ENCODE data around the gene MEF2C. TPM values are rescaled to one million over a fixed set of nuclear protein-coding genes. Genes with fewer than 3 reads are reported as not detected.

Gene MEF2C
- total RNA-seq, 1 donor from 2014 or later, result 0.26 TPM

DNA sequence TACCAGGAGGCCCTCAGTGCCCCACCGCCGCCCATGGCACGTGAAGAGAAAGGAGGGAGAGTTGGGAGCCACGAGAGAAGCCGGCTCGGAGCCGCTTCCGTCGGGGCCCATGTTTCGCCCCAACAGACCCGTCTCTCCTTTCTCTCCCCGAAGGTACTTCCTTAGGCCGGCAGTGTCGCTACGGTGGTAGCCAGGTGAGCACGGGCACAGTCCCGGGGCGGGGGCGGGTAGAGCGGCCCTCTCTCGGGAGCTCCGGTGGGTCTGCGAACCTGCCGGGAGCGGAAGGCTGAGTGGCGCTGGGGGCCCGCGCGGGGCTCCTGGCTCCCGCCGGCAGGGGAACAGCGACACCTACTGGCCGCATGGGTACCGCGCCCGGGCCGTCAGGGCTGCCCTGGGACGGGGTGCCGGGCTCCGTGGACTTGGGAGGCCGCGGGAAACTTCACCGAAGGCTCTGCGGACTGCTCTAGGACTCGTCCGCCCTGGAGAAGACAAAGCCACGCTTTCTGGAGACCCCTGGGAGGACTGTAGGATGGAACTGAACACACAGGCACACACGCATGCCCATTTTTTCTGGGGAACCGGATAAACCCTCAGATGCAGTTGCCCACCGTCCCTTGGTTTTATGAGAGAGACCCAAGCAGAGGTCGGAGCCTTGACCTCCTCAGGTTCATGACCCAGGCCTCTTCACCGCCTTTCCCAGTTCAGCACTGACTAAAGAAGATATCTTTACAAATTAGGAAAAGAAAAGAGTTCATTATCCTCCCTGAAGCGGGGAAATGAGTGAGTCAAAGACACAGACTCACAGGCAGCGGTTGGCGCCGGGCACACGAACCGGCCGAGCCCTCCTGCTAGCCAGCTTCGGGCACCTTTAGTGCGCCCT, 202.5 kb downstream of the MEF2C start:
- peaks cover 50% of the 10 kb centered on the region for H3K4me1 Mint-ChIP-seq
- Histone ChIP-seq H3K9me3 (ENCODE audit: low read depth) (no peaks in the 10 kb centered on the region), H3K27ac (no peak overlapping the region), H3K27me3 (peaks cover 100% of the 10 kb centered on the region), H3K36me3 (no peaks in the 10 kb centered on the region), H3K4me2 (peak overlapping the region; percentile 82), H3K79me2 (ENCODE audit: low read depth) (no peaks in the 10 kb centered on the region), H3F3A (ENCODE audit: low read depth) (peaks cover 35% of the 10 kb centered on the region), H4K20me1 (ENCODE audit: low read depth) (peaks cover 94% of the 10 kb centered on the region), H3K4me1 (peaks cover 6% of the 10 kb centered on the region), H2AFZ (replicated peaks) (peak overlapping the region; percentile 75), H3K9ac (no peak overlapping the region), H3K4me3 (peak overlapping the region; percentile 43)
- H3K4me3 Mint-ChIP-seq, result peak overlapping the region; percentile 57
- H3K36me3 Mint-ChIP-seq, result no peaks in the 10 kb centered on the region
- TF ChIP-seq, protein P1, sequence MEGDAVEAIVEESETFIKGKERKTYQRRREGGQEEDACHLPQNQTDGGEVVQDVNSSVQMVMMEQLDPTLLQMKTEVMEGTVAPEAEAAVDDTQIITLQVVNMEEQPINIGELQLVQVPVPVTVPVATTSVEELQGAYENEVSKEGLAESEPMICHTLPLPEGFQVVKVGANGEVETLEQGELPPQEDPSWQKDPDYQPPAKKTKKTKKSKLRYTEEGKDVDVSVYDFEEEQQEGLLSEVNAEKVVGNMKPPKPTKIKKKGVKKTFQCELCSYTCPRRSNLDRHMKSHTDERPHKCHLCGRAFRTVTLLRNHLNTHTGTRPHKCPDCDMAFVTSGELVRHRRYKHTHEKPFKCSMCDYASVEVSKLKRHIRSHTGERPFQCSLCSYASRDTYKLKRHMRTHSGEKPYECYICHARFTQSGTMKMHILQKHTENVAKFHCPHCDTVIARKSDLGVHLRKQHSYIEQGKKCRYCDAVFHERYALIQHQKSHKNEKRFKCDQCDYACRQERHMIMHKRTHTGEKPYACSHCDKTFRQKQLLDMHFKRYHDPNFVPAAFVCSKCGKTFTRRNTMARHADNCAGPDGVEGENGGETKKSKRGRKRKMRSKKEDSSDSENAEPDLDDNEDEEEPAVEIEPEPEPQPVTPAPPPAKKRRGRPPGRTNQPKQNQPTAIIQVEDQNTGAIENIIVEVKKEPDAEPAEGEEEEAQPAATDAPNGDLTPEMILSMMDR (IDR thresholded peaks at IDR 0.05), result peak; percentile 96
- TF ChIP-seq EZH2 (IDR thresholded peaks at IDR 0.05) (peak; percentile 92), EZH2phosphoT487 (IDR thresholded peaks at IDR 0.05) (peak; percentile 81)
- H3K9me3 Mint-ChIP-seq, result no peaks in the 10 kb centered on the region
- peak; percentile 88 for DNase-seq (ENCODE audit: low spot score)
- no peak overlapping the region for H3K27ac Mint-ChIP-seq
- peaks cover 81% of the 10 kb centered on the region for H3K27me3 Mint-ChIP-seq (ENCODE audit: insufficient read depth, low read depth)

DNA sequence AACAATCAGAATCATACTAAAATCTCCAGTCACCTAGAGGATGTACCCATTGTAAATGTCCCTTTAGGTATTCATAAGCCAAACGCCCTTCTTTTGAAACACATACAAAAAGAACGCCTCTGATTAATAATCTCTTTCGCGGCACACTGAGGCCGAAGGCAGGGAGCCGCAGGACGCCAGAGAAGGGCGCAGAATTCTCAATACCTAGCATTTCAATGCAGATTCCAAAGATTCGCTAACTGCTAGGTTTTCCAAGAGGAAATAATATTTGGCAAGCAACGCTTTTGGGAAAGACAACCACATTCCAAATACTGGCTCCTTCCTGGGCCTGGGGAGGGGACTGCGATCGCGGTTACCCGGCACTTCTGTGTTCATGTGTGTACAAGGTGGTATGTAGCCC, 203.3 kb downstream of the MEF2C start:
- Mint-ChIP-seq H3K36me3 (no peaks in the 10 kb centered on the region), H3K27me3 (ENCODE audit: insufficient read depth, low read depth) (peaks cover 84% of the 10 kb centered on the region), H3K4me1 (peaks cover 51% of the 10 kb centered on the region), H3K27ac (no peak overlapping the region), H3K4me3 (peak overlapping the region; percentile 20), H3K9me3 (no peaks in the 10 kb centered on the region)
- TF ChIP-seq EZH2 (IDR thresholded peaks at IDR 0.05), result peak; percentile 9
- peak; percentile 16 for TF ChIP-seq EZH2phosphoT487 (IDR thresholded peaks at IDR 0.05)
- TF ChIP-seq, protein P1 (IDR thresholded peaks at IDR 0.05), result no peak
- Histone ChIP-seq H3F3A (ENCODE audit: low read depth) (peaks cover 40% of the 10 kb centered on the region), H3K9ac (no peak overlapping the region), H4K20me1 (ENCODE audit: low read depth) (peaks cover 94% of the 10 kb centered on the region), H3K4me3 (no peak overlapping the region), H3K4me1 (peaks cover 6% of the 10 kb centered on the region), H3K4me2 (peak overlapping the region; percentile 82), H3K27ac (no peak overlapping the region), H2AFZ (replicated peaks) (no peak overlapping the region), H3K9me3 (ENCODE audit: low read depth) (no peaks in the 10 kb centered on the region), H3K27me3 (peaks cover 100% of the 10 kb centered on the region), H3K79me2 (ENCODE audit: low read depth) (no peaks in the 10 kb centered on the region), H3K36me3 (no peaks in the 10 kb centered on the region)
- peak; percentile 52 for DNase-seq (ENCODE audit: low spot score)

DNA sequence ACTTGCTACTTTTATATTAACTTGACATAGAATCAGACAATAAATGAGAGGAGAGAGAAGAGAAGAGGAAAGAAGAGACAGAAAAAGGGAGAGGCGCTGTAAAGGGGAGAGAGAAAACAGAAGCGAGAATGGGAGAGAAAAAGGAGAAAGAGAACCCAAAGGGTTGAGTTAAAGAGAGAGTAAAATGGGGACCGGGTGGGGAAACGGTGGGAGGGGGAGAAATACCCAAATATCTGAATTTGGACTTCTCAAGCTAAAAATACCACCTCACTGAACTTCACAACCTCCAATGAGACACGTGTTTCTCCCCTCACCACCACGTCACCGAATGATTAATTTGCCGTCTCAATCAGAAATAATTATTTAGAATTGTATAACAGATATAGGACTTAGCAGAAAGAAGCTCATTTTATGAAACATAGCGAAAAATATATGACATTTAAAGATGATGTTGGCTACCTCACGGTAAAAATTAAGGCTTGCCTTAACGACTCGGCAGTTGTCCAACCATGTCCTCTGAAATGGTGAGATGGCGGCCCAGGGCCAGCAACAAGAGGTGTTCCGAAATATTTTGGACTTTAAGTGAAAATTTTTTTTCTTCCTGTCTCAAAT, 204.1 kb downstream of the MEF2C start:
- Mint-ChIP-seq H3K36me3 (no peaks in the 10 kb centered on the region), H3K27ac (no peak overlapping the region), H3K27me3 (ENCODE audit: insufficient read depth, low read depth) (peaks cover 82% of the 10 kb centered on the region), H3K4me1 (peaks cover 49% of the 10 kb centered on the region), H3K9me3 (no peaks in the 10 kb centered on the region), H3K4me3 (peak overlapping the region; percentile 75)
- no peaks in the 10 kb centered on the region for H3K36me3 ChIP-seq
- no peak overlapping the region for H3K9ac ChIP-seq
- TF ChIP-seq, protein P1 (IDR thresholded peaks at IDR 0.05), result no peak
- TF ChIP-seq EZH2phosphoT487 (IDR thresholded peaks at IDR 0.05), result no peak
- TF ChIP-seq EZH2 (IDR thresholded peaks at IDR 0.05), result no peak
- H3K4me2 ChIP-seq, result peak overlapping the region; percentile 30
- peaks cover 11% of the 10 kb centered on the region for H3K4me1 ChIP-seq
- no peak overlapping the region for H2AFZ ChIP-seq (replicated peaks)
- H4K20me1 ChIP-seq (ENCODE audit: low read depth), result peaks cover 94% of the 10 kb centered on the region
- peaks cover 35% of the 10 kb centered on the region for H3F3A ChIP-seq (ENCODE audit: low read depth)
- H3K27me3 ChIP-seq, result peaks cover 100% of the 10 kb centered on the region
- H3K4me3 ChIP-seq, result no peak overlapping the region
- no peak overlapping the region for H3K27ac ChIP-seq
- no peaks in the 10 kb centered on the region for H3K9me3 ChIP-seq (ENCODE audit: low read depth)
- no peak for DNase-seq (ENCODE audit: low spot score)
- H3K79me2 ChIP-seq (ENCODE audit: low read depth), result no peaks in the 10 kb centered on the region
